ENCODE results near the gene GBGT1. TPM values are rescaled to one million over a fixed set of nuclear protein-coding genes. Genes with fewer than 3 reads are reported as not detected.

The GBGT1 gene
- polyA plus RNA-seq, 1 of the 3 experiments (the other 2 are of a cell fraction) = 0.51 TPM

DNA sequence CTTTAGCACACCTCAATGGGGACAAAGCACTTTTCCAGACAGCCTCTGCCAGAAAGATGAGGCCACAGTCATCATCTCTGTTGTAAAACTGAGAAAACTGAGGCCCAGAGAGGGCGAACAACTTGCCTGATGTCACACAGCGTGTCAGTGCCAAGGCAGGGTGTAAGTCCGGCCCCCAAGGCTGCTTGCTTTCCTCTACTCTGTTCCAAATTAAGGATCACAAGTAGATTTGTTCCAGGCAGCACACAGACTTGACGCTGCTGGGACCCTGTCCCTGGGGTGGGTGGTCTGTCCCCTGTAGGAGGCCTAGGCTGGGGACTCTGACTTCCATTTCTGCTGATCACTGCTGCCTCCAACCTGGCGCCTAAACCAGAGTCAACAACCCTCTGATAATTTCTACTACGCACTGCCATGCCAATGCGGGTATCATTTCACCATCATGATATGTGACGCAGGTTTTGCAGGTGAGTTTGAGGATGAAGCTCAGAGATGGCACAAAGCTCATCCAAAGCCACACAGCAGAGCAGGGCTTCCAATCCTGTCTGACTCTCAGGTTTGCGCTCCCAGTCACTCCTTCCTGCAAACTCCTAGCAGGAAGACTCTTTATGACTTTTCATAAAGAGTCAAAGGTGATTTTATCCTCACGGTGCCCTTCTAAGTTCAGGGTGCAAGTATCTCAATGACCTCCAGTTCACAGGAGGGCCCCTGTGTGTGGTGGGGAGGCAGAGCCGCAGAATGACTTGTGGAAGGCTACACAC, 29.1 kb downstream of the GBGT1 start (continued):
- TF ChIP-seq MXI1 (IDR thresholded peaks at IDR 0.05; ENCODE audit: low read depth, low read length) (no peak), TEAD4 (IDR thresholded peaks at IDR 0.05; ENCODE audit: borderline replicate concordance, insufficient read depth) (no peak)
- TF ChIP-seq, protein P1, sequence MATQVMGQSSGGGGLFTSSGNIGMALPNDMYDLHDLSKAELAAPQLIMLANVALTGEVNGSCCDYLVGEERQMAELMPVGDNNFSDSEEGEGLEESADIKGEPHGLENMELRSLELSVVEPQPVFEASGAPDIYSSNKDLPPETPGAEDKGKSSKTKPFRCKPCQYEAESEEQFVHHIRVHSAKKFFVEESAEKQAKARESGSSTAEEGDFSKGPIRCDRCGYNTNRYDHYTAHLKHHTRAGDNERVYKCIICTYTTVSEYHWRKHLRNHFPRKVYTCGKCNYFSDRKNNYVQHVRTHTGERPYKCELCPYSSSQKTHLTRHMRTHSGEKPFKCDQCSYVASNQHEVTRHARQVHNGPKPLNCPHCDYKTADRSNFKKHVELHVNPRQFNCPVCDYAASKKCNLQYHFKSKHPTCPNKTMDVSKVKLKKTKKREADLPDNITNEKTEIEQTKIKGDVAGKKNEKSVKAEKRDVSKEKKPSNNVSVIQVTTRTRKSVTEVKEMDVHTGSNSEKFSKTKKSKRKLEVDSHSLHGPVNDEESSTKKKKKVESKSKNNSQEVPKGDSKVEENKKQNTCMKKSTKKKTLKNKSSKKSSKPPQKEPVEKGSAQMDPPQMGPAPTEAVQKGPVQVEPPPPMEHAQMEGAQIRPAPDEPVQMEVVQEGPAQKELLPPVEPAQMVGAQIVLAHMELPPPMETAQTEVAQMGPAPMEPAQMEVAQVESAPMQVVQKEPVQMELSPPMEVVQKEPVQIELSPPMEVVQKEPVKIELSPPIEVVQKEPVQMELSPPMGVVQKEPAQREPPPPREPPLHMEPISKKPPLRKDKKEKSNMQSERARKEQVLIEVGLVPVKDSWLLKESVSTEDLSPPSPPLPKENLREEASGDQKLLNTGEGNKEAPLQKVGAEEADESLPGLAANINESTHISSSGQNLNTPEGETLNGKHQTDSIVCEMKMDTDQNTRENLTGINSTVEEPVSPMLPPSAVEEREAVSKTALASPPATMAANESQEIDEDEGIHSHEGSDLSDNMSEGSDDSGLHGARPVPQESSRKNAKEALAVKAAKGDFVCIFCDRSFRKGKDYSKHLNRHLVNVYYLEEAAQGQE (IDR thresholded peaks at IDR 0.05; ENCODE audit: low read depth, low read length) = no peak
- TF ChIP-seq, protein P2, sequence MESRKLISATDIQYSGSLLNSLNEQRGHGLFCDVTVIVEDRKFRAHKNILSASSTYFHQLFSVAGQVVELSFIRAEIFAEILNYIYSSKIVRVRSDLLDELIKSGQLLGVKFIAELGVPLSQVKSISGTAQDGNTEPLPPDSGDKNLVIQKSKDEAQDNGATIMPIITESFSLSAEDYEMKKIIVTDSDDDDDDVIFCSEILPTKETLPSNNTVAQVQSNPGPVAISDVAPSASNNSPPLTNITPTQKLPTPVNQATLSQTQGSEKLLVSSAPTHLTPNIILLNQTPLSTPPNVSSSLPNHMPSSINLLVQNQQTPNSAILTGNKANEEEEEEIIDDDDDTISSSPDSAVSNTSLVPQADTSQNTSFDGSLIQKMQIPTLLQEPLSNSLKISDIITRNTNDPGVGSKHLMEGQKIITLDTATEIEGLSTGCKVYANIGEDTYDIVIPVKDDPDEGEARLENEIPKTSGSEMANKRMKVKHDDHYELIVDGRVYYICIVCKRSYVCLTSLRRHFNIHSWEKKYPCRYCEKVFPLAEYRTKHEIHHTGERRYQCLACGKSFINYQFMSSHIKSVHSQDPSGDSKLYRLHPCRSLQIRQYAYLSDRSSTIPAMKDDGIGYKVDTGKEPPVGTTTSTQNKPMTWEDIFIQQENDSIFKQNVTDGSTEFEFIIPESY (IDR thresholded peaks at IDR 0.05; ENCODE audit: borderline replicate concordance, low read depth) = no peak
- TF ChIP-seq, protein P3, sequence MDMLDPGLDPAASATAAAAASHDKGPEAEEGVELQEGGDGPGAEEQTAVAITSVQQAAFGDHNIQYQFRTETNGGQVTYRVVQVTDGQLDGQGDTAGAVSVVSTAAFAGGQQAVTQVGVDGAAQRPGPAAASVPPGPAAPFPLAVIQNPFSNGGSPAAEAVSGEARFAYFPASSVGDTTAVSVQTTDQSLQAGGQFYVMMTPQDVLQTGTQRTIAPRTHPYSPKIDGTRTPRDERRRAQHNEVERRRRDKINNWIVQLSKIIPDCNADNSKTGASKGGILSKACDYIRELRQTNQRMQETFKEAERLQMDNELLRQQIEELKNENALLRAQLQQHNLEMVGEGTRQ (IDR thresholded peaks at IDR 0.05; ENCODE audit: borderline replicate concordance, low read depth, low read length) = no peak

DNA sequence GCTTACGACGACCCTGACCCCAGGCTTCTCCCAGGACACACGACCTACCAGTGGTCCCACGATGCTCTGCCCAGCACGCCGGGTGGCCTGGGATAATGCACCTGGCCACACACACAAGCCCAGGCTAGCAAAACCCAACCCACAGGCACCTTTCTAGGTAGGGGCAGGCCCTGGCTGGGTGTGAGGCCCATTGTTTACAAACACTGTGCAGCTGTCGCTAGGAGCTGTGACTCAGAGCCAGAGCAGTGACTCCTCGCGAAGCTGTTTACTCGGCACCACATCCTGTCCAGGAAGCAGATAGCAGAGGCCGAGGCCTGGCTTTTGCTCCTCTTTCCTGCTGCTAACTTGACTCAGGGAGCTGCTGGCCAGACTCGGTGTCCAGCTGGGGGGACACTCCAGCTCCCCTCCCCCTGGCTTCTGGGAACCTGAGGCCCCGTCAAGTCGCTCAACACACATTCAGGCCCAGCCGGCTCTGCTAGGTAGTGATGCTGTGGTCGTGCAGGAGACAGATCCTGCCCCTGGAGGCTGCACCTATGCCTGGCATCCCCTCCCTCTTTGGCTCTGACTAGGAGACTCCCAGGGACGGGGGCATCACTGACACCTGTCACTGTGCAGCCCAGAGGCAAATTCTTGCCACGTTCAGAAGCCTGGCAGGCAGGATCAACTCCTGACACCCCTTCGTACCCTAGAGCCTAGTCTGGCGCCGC, 29.9 kb downstream of the GBGT1 start:
- Histone ChIP-seq H3K27me3 (ENCODE audit: insufficient read depth) (no peaks in the 10 kb centered on the region), H3K36me3 (replicated peaks in 1 of 2; ENCODE audit: control insufficient read depth in 1 of 2, insufficient read depth in 2 of 2, low read length in 1 of 2) (no peaks in the 10 kb centered on the region), H3K4me1 (ENCODE audit: control insufficient read depth in 1 of 2, insufficient read depth in 2 of 2, low read depth in 1 of 2, low read length in 1 of 2) (peaks cover 27 to 65% of the 10 kb centered on the region in 2 experiments; a peak in 3 of 4 replicates), H3K9me3 (no peaks in the 10 kb centered on the region), H3K9ac (peak overlapping the region; percentile 56), H3F3A (replicated peaks; ENCODE audit: insufficient read depth) (peaks cover 23% of the 10 kb centered on the region), H3K4me2 (peak overlapping the region; percentile 62), H3K79me2 (ENCODE audit: insufficient read depth) (peaks cover 9% of the 10 kb centered on the region; the same call in 1 of the 2 replicates), H3K27ac (ENCODE audit: low read depth in 2 of 2, low read length in 1 of 2) (peak overlapping the region; percentile 89 to 97), H3K9me2 (no peaks in the 10 kb centered on the region), H4K20me1 (ENCODE audit: insufficient read depth) (peaks cover 65% of the 10 kb centered on the region), H3K4me3 (ENCODE audit: low read depth in 2 of 2, low read length in 1 of 2) (no peak overlapping the region), H2AFZ (ENCODE audit: low read depth) (no peak overlapping the region)
- CTCF ChIA-PET = interaction anchor here (0.8 to 12.1 kb wide), 11 partner anchors 11 to 157 kb away, joined by 3 to 163 read pairs (median 5); no protein-coding TSS in a partner anchor
- 15% methylated on average over 7 of the region's 21 CpGs for WGBS (ENCODE audit: low lambda C conversion rate)
- DNase-seq = peak; percentile 90
- POLR2A ChIA-PET = interaction anchor here (1.0 to 2.9 kb wide), 7 partner anchors 10 to 464 kb away, joined by 3 to 51 read pairs (median 7); partner anchors contain the start of genes DDX31, GTF3C5 and RALGDS
- TF ChIP-seq NFIC (IDR thresholded peaks at IDR 0.05; ENCODE audit: borderline replicate concordance) = peak; percentile 95
- TF ChIP-seq, protein P4, sequence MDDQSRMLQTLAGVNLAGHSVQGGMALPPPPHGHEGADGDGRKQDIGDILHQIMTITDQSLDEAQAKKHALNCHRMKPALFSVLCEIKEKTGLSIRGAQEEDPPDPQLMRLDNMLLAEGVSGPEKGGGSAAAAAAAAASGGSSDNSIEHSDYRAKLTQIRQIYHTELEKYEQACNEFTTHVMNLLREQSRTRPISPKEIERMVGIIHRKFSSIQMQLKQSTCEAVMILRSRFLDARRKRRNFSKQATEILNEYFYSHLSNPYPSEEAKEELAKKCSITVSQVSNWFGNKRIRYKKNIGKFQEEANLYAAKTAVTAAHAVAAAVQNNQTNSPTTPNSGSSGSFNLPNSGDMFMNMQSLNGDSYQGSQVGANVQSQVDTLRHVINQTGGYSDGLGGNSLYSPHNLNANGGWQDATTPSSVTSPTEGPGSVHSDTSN (IDR thresholded peaks at IDR 0.05) = peak; percentile 69; the same call in 1 of the 2 replicates
- TF ChIP-seq RAD21 (IDR thresholded peaks at IDR 0.05; ENCODE audit: low read length) = peak; percentile 19; the same call in 1 of the 2 replicates
- TF ChIP-seq POLR2AphosphoS5 (IDR thresholded peaks at IDR 0.05; ENCODE audit: low read depth, low read length) = peak; percentile 74; the same call in 1 of the 2 replicates
- TF ChIP-seq FOXJ3 (CRISPR knock-in tag; IDR thresholded peaks at IDR 0.05) = peak; percentile 89; the same call in 1 of the 2 replicates
- TF ChIP-seq MXI1 (IDR thresholded peaks at IDR 0.05; ENCODE audit: low read depth, low read length) = no peak
- TF ChIP-seq FOSL2 (IDR thresholded peaks at IDR 0.05; ENCODE audit: borderline replicate concordance, low read depth) = peak; percentile 97
- no peak for TF ChIP-seq EZH2phosphoT487 (IDR thresholded peaks at IDR 0.05; ENCODE audit: borderline replicate concordance, low read depth)
- TF ChIP-seq, protein P5, sequence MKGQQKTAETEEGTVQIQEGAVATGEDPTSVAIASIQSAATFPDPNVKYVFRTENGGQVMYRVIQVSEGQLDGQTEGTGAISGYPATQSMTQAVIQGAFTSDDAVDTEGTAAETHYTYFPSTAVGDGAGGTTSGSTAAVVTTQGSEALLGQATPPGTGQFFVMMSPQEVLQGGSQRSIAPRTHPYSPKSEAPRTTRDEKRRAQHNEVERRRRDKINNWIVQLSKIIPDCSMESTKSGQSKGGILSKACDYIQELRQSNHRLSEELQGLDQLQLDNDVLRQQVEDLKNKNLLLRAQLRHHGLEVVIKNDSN (IDR thresholded peaks at IDR 0.05; ENCODE audit: borderline replicate concordance, low read depth) = no peak; the same call in 1 of the 2 replicates
- TF ChIP-seq RXRA (IDR thresholded peaks at IDR 0.05; ENCODE audit: borderline replicate concordance, low read depth) = peak; percentile 84; the same call in 1 of the 2 replicates
- TF ChIP-seq TCF12 (IDR thresholded peaks at IDR 0.05) = peak; percentile 95
- TF ChIP-seq GATA2 (CRISPR knock-in tag; IDR thresholded peaks at IDR 0.05) = no peak
- TF ChIP-seq, protein P6, sequence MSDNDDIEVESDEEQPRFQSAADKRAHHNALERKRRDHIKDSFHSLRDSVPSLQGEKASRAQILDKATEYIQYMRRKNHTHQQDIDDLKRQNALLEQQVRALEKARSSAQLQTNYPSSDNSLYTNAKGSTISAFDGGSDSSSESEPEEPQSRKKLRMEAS (IDR thresholded peaks at IDR 0.05; ENCODE audit: low read depth) = peak; percentile 90
- peak; percentile 53 for TF ChIP-seq CHD2 (IDR thresholded peaks at IDR 0.05; ENCODE audit: low read length, partially characterized antibody)
- TF ChIP-seq TEAD4 (IDR thresholded peaks at IDR 0.05; ENCODE audit: borderline replicate concordance, insufficient read depth) = no peak; the same call in 1 of the 2 replicates
- TF ChIP-seq GABPA (IDR thresholded peaks at IDR 0.05; ENCODE audit: low read depth) = 0 out of 2 replicates have a peak, but pooled peaks have one; percentile 38
